GM21576 (cell line): Measurements from ENCODE around the gene OR5K3.
"Not testable (repeated sequence)": the region's sequence is repeated elsewhere in the genome, so short reads cannot be mapped to it uniquely, and the experiment has no call there.

Experiments
- ATAC-seq: cut with Tn5 transposase; IDR thresholded peaks from one replicate; pipeline ENCODE4 v1.9.1; 2021; ENCODE audit warnings: mild to moderate bottlenecking, moderate library complexity; ENCODE audit not compliant: unreplicated experiment

Gene OR5K3, protein sequence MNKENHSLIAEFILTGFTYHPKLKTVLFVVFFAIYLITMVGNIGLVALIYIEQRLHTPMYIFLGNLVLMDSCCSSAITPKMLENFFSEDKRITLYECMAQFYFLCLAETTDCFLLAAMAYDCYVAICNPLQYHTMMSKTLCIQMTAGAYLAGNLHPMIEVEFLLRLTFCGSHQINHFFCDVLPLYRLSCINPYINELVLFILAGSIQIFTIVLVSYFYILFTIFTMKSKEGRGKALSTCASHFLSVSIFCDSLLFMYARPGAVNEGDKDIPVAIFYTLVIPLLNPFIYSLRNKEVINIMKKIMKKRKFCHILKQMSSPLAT

DNA sequence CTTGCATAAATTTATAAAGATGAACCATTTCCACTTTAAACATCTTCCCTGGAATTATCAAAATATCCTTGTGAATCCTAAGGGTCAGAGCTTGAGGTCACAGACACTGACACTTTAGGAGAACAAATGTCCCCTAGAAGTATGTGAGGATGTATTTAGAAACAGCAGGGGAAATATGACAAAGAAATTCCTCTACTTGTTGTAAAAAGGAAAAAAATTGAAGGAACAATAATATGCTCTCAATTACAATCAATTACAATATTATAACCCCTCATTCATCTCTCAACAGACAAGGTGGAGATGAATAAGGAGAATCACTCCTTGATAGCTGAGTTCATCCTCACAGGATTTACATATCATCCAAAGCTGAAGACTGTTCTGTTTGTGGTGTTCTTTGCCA lies at the start of gene OR5K3:
Gene OR5K3 (plus strand): TSS at position 301 of the 400 bp plus-strand sequence. CDS start 0 bp downstream, at position 301.
- no peak for ATAC-seq

DNA sequence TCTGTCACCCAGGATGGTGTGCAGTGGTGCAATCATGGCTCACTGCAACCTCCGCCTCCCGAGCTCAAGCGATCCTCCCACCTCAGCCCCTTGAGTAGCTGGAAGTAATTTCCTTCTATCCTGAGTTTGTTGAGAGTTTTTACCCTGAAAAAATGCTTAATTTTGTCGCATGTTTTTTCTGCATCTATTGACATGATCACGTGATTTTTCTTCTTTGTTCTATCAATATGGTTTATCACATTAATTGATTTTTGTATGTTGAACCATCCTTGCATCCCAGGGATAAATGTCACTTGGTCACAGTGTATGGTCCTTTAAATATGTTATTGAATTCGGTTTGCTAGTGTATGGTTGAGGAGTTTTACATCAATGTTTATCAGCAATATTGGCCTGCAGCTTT lies 48.7 kb upstream of the OR5K3 start:
- no peak for ATAC-seq

DNA sequence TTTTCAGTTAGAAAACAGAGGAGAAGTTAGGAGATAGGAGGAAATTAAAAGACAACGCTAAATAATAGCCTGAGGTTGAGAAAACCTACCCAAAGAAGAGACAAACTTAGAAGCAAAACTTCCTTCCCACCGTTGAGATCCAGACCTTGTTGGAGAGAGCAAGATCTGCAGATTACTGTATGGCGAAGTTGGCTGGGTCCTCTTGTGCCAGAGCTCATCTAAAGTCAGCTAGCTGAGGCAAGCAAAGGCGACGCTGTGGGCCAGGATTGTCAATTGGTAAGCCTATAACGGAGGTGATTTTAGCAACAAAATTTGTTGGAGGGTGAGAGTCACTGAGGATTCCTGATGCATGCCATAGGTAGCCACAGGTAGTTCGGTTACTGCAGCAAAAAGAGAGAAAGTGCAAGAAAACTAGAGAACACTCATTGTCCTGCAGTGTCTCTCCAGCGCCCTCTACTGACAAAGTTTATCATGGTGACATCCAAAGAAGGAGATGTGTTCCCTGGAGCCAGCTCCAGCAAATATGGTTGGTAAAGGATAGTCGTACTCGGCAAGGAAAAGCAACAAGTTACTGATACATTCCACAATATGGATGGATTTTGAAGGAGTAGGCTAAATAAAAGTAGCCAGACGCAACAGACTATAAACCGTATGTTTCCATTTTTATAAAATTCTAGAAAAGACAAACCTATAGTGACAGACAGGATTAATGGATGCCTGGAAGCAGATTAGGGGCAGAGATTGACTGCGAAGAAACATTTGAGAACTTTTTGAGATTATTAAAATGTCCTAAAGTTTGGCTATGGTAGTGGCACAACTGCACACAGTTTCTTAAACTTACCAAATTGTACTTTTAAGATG lies 46.6 kb upstream of the OR5K3 start:
- ATAC-seq, result peak; percentile 75

DNA sequence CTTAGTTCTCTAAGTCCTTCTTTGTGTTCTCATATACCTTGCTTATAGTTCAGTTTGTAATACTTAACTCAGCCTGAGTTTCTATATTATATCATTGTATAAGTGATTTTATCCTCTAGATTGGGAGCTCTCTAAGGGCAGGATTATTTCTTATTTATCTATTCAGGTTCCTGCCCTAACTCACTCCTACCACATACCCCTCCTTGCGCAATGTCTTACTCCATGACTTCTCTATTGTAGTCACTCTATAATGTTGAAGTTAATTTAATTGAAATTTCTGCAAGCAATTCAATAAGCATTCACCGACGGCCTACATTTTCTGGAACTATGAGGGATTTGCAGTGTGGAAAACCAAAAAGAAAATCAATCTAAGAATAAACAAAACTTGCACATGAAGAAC lies 40.4 kb upstream of the OR5K3 start:
- no peak for ATAC-seq

DNA sequence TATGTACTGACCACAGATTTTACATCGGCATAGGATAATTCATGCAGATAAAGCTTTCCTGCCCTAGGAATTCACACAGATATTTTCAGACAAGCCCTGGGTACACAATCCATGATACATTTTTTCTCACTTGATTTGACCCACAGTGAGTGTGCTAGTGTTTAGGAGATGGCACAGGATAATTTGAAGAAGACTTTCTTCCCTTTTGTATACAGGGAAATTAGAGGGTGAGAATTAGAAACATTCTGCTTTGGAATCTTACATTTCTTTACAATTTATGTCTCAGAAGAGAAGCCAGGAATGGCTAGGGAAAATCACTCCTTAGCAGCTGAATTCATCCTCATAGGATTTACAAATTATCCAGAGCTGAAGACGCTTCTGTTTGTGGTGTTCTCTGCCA lies 36.9 kb upstream of the OR5K3 start, which contains the start of gene OR5K4:
Gene OR5K4 (plus strand): TSS at position 301 of the 400 bp plus-strand sequence. CDS start 0 bp downstream, at position 301.
- ATAC-seq, result no peak

DNA sequence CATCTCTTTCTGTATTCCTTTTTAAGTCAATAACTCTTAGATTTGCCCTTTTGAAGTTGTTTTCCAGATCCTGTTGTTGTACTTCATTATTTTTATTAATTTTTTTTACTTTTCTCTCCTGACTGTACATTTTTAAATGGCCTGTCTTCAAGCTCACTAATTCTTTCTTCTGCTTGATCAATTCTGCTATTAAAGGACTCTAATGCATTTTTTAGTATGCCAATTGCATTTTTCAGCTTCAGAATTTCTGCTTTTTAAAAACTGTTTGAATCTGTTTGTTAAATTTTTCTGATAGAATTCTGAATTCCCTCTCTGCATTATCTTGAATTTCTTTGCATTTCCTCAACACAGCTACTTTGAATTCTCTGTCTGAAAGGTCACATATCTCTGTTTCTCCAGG lies 31.2 kb upstream of the OR5K3 start:
- ATAC-seq, result no peak

DNA sequence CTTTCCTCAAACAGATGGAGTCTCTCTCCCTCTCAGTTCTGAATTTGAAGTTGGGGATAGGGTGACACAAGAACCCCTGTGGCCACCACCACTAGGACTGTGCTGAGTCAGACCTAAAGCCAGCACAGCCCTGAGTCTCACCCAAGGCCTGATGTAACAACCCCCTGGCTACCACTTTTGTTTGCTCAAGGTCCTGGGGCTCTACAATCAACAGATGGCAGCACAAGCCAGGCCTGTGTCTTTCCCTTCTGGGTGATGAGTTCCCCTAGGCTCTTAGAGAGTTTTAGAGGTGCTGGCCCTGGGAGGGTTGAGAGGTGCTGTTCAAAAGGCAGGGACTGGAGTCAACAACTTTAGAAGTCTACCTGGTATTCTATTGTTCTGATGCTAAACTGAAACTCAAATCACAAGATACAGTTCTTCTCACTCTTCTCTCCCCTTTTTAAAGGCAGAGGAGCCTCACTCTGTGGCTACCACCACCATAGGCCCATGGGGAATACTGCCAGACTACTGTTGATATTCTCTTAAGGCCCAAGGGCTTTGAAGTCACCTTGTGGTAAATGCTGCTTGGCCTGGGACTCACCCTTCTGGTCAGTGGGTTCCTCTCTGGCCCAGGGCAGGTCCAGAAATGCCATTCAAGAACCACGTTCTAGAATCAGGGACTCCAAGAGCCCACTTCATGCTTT lies 30.3 kb upstream of the OR5K3 start:
- peak; percentile 86 for ATAC-seq

DNA sequence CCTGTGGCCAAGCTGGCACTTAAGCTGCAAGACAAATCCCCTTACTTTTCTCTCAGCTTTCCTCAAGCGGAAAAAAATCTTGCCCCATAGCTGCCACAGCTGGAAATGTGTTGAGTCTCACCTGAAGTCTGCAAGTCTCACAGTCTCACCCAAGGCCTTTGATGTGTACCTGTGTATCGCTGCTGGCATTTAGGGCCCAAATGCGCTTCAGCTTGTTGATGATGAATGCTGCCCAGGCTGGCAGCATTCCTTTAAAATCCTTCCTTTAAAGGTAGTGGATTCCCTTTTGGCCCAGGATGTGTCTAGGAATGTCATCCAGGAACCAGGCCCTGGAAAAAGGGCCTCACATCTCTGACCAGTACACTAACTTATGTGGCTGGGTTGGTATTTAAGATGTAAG lies 29.8 kb upstream of the OR5K3 start:
- ATAC-seq, result no peak

DNA sequence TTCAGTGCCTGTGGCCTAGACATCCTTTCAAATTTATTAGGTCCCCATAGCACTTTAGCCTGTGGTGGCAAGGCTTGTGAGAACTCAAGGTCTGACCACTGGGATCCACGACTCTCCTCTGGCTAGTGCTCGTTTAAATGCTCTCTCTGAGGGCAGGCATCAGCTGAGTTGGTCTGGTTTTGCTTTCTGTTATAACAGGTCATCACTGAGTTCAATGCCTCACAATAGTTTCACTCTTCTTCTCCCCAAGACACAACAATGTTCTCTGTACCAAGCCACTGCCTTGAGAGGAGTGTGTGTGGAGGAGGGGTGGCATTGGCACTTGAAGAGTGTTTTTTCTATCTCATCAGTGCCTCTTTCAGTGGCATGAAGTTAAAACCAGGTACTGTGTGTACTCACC lies 29.2 kb upstream of the OR5K3 start:
- ATAC-seq, result no peak

DNA sequence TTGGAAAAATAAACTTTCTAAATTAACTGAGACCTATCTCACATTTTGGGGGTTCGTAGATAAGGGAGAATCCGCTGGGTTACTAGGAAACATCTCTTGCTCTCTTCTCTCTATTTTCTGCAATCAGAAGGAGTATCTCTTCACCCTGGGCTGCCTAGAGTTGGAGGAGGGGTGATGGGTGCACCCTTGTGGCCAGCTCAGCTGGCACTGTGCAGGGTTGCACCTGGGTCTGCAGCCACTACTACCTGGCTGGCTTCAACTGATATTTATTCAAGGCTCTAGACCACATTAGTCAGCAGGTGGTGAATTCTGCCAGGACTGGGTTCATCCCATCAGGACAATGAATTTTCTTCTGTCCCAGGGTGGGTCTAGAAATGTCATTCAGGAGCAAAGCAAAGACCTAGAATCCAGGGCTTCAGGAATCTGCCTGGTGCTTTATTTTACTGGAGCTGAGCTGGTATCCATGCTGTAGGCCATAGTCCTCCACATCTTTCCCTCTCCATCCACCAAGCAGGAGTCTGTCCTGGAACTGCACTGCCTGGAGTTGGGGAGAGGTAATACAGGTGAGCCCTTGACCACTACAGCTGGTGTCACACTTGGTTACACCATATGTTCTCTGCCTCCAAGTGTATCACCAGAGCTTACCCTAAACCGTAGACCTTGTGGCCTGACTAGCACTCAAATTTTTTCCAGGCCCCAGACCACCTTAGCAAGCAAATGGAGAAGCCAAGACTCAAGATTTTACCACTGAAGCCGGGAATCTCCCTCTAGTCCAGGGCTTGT lies 22.8 kb upstream of the OR5K3 start:
- ATAC-seq, result no peak

DNA sequence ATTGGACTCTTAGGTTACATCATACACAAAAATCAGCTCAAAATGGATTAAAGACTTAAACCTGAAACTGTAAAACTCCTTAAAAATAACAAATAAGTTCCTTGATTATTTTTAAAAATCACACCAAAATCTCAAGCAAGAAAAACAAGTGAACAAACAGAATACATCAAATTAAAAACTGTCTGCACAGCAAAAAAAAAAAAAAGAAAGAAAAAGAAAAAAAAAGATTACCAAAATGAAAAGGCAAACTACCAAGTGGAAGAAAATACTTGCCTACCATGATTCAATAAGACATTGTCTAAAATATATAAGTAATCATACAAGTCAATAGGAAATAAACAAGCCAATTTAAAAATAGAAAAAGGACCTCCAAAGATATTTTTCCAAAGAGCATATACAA lies 19.3 kb upstream of the OR5K3 start:
- ATAC-seq, result no peak

DNA sequence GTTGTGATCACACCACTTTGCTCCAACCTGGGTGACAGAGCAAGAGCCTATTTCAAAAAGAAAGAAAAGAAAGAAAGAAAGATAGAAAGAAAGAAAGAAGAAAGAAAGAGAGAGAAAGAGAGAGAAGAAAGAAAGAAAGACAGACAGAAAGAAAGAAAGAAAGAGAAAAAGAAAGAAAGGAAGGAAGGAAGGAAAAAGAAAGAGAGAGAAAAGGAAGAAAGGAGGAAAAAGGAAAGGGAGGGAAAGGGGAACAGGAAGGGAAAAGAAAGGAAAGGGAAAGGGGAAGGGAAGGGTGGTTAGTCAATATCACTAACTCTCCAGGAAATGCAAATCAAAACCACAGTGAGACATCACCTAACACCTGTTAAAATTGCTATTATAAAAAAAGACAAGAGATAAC lies 18.6 kb upstream of the OR5K3 start:
- no peak for ATAC-seq

DNA sequence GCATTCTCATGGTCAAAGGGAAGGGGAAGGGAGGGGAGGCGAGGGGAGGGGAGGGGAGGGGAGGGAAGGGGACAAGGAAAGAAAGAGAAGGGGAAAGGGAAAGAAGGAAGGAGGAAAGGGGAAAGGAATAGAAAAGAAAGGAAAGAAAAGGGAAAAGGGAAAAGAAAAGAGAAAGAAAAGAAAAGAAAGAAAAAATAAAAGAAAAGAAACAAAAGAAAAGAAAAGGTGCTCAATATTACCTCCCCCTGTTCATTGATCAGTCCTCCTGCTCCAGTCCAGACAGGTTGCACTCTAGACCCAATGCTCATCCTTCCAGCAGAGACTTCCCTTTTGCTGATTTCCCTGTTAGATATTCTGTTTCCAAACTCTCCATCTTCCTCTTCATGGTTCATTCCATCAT lies 18.0 kb upstream of the OR5K3 start:
- ATAC-seq, result no peak

DNA sequence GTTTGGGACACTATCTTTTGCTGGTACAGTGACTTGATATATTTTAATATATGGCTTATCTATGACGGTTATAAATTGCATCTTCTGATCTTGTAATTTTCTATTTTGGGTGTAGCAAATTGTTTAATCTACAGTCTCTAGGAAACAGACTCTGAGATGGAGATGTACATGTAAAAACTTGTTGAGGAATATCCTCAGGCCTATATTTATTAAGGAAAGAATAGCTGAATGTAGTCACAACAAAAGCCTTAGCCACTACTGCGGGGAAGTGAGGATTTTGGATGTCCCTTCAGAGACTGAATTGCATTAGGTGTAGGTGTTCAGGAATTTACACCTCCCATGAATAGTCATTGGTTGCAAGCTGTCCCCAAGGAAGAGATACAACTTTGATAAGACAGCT lies 13.8 kb upstream of the OR5K3 start:
- ATAC-seq, result no peak

DNA sequence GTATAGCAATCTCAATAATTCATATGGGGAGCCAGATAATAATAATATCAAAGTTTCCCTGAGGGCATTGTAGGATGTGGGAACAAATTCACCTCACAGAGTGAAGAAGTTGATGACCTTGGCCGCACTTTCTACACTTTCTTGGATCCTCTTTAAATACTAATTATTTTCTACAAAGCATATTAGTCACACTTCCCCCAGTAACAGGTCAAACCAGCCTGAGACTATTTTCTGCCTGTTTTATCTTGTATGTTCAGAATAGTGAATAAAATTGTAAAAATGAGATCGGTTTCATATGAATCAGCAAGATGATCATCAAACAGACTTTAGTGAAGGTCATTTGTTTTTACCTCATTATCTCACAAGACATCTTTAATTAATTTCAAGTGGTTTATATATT lies 2.3 kb upstream of the OR5K3 start:
- ATAC-seq, result no peak

DNA sequence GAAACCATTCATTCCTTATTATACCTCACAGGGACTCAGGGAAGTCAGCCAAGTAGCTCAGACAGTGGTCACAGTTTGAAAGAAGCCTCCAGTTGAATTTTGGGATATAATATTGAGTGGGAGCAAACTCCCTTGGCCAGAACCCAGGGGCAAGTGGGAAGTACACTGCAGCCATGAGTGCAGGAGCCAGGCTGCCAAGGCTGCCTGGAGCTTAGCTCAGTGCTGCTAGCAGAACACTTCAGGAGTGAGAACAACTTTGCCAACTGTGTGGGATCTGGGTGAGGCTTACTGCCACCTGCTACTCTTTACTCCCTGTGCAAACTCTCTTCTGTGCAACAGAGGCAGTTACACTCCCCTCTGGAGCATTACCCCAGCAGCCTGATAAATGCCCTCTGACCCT lies 4.6 kb downstream of the OR5K3 start:
- no peak for ATAC-seq

DNA sequence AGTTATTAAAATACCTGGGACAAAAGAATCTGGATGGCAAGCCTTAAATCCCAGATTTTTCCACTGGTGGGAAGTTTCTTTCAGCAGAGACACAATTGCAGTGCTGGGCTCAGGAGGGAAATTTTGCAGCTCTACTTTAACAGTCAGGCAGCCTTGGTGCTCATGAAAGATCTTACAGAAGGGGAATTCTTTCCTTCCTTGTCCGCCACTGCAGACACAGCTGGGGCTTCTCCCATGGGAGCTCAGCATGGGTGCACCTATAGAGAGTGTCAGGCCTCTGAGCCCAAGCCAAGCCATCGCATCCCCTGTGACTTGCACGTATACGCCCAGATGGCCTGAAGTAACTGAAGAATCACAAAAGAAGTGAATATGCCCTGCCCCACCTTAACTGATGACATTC lies 6.0 kb downstream of the OR5K3 start:
- not testable (repeated sequence) for ATAC-seq

DNA sequence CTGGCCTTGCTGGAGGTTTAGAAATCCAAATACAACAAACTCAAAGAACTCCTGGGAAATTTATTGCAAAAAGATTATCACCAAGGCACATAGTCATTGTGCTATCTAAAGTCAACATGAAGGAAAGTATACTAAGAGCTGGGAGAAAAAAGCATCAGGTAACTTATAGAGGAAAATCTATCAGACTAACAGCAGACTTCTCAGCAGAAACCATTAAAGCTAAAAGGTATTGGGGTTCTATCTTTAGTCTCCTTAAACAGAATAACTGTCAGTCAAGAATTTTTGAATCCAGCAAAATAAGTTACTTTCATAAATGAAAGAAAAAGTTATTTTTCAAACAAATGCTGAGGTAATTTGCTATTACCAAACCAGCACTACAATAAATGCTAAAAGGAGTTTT lies 8.0 kb downstream of the OR5K3 start:
- no peak for ATAC-seq

DNA sequence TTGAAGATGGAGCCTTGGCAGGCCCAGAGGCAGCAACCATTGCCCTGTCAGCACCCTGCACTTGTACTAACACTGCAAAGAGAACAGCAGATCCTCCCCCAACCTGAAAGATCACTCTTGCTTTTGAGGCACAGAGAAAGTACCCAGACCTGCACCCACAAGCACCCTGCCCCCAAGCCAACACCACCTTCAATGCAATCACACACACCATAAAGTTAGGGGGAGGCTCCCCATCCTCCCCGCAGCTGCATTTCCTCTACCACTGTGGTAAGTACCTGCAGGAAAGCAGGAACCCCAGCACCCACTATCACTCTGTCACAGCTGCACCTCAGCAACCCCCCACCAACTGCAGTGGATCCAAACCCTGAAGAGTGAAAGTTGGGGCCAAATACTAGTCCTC lies 12.0 kb downstream of the OR5K3 start:
- ATAC-seq, result no peak

DNA sequence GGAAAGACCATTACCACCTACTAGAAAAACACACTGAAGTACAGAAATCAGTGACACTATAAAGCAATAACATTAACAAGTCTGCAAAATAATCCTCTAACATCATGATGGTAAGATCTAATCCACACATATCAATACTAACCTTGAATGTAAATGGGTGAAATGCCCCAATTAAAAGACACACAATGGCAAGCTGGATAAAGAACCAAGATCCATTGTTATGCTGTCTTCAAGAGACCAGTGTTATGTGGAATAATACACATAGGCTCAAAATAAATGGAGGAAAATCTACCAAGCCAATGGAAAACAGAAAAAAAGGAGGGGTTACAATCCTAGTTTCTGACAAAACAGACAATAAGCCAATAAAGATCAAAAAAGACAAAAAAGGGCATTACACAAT lies 13.5 kb downstream of the OR5K3 start:
- no peak for ATAC-seq

DNA sequence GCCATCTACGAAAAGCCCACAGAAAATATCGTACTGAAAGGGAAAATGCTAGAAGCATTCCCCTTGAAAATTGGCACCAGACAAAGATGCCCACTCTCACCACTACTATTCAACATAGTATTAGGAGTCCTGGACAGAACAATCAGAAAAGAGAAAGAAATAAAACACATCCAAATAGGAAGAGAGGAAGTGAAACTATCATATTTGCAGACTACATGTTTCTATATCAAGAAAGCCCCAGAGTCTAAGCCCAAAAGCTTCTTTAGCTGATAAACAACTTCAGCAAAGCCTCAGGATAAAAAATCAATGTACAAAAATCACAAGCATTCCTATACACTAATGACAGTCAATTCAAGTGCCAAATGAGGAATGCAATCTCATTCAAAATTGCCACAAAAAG lies 15.6 kb downstream of the OR5K3 start:
- ATAC-seq, result peak; percentile 58
